Fibroblast of the aortic adventitia (primary cell): ENCODE results near the gene PM20D1. TPM values are rescaled to one million over a fixed set of nuclear protein-coding genes. Genes with fewer than 3 reads are reported as not detected.
"Not testable (repeated sequence)": the region's sequence is repeated elsewhere in the genome, so short reads cannot be mapped to it uniquely, and the experiment has no call there.

Experiments used
- DNase-seq: peaks from one replicate; pipeline ENCODE4 v3.0.0-alpha.2; 2010; ENCODE audit warnings: low read depth
- H3K4me3 ChIP-seq: 2 replicates; pipeline ENCODE4 v1.5.1; 2011; ENCODE audit warnings: low read depth, mild to moderate bottlenecking, control low read depth, low read length, moderate library complexity
- CTCF ChIP-seq: IDR thresholded peaks from 2 replicates; pipeline ENCODE4 v1.5.1; 2011; ENCODE audit warnings: mild to moderate bottlenecking, low read length, control low read depth, inconsistent platforms; ENCODE audit not compliant: insufficient read depth
- total RNA-seq: library from RNA; depleted of rRNA; stranded (reverse); fragments of >200 nt; gene quantifications from 2 replicates; pipeline ENCODE4 v1.2.3, GENCODE V29; 2012; ENCODE audit warnings: low replicate concordance

The PM20D1 gene
- total RNA-seq, 1 donor: not detected

GRCh38 chr1:205834751-205835150 is 15.2 kb downstream of the PM20D1 start:
- no peak overlapping the region for H3K4me3 ChIP-seq
- no peak for TF ChIP-seq CTCF
- DNase-seq: no peak

- H3K4me3 ChIP-seq: no peak overlapping the region
- DNase-seq: no peak
- no peak for TF ChIP-seq CTCF
Measured at GRCh38 chr1:205832326-205832751, 17.6 kb downstream of the PM20D1 start.

- no peak overlapping the region for H3K4me3 ChIP-seq
- no peak for DNase-seq
- TF ChIP-seq CTCF: no peak
Measured at GRCh38 chr1:205827623-205828022, 22.3 kb downstream of the PM20D1 start.

- no peak for TF ChIP-seq CTCF
- no peak for DNase-seq
- H3K4me3 ChIP-seq: no peak overlapping the region
Measured at GRCh38 chr1:205826995-205827394, 22.9 kb downstream of the PM20D1 start.

GRCh38 chr1:205826016-205826806 is 23.7 kb downstream of the PM20D1 start:
- DNase-seq: no peak
- TF ChIP-seq CTCF: no peak

GRCh38 chr1:205824180-205824579 is 25.8 kb downstream of the PM20D1 start:
- TF ChIP-seq CTCF: no peak
- DNase-seq: no peak
- no peak overlapping the region for H3K4me3 ChIP-seq

More at GRCh38 chr1:205826016-205826806, 23.7 kb downstream of the PM20D1 start:
- H3K4me3 ChIP-seq: no peak overlapping the region

GRCh38 chr1:205823260-205823659 is 26.7 kb downstream of the PM20D1 start:
- DNase-seq, H3K4me3 ChIP-seq: not testable (repeated sequence)
